D341Med (cell line): Measurements from ENCODE around the gene CENPN.

Experiments used
- DNase-seq: peaks from one replicate; pipeline ENCODE4 v3.0.0; 2012; ENCODE audit warnings: low spot score

CENPN gene

GRCh38 chr16:81029930-81030604 is 23.1 kb downstream of the CENPN start:
- no peak for DNase-seq

GRCh38 chr16:81035398-81035974 is 28.5 kb downstream of the CENPN start, which contains the start of gene ATMIN:
Gene ATMIN (plus strand): TSS chr16:81035842. CDS start chr16:81035871, 29 bp downstream.
- peak; percentile 98 for DNase-seq

- peak; percentile 79 for DNase-seq
These were observed 29.1 kb downstream of the CENPN start for GRCh38 chr16:81035975-81036750.

- no peak for DNase-seq
These were observed 29.8 kb downstream of the CENPN start for GRCh38 chr16:81036751-81037350.

- DNase-seq: no peak
These were observed 33.1 kb downstream of the CENPN start for GRCh38 chr16:81040131-81040530.

GRCh38 chr16:81040842-81041241 is 33.8 kb downstream of the CENPN start:
- DNase-seq: no peak

- no peak for DNase-seq
These were observed 34.7 kb downstream of the CENPN start for GRCh38 chr16:81041696-81042095.

GRCh38 chr16:81042821-81043220 is 35.8 kb downstream of the CENPN start:
- no peak for DNase-seq

- DNase-seq: no peak
These were observed 46.7 kb downstream of the CENPN start for GRCh38 chr16:81053761-81054160.

GRCh38 chr16:81060576-81061306 is 53.7 kb downstream of the CENPN start:
- DNase-seq: no peak

GRCh38 chr16:81061307-81061640 is 54.3 kb downstream of the CENPN start:
- no peak for DNase-seq

- DNase-seq: no peak
These were observed 55.0 kb downstream of the CENPN start for GRCh38 chr16:81061871-81062608.

GRCh38 chr16:81066681-81067080 is 59.7 kb downstream of the CENPN start:
- DNase-seq: no peak

- DNase-seq: no peak
These were observed 60.2 kb downstream of the CENPN start for GRCh38 chr16:81067166-81067565.

- DNase-seq: no peak
These were observed 62.0 kb downstream of the CENPN start for GRCh38 chr16:81069063-81069462.

- no peak for DNase-seq
These were observed 64.0 kb downstream of the CENPN start for GRCh38 chr16:81070979-81071378.

- DNase-seq: no peak
These were observed 64.8 kb downstream of the CENPN start for GRCh38 chr16:81071805-81072204.

GRCh38 chr16:81073560-81074330 is 66.7 kb downstream of the CENPN start:
- DNase-seq: no peak

GRCh38 chr16:81076566-81077075 is 69.6 kb downstream of the CENPN start:
- peak; percentile 87 for DNase-seq
